Activated CD4-positive, alpha-beta T cell treated with anti-CD3 and anti-CD28 coated beads, Interleukin-2, amount 10 ng/mL, durations not matched to agents 7 days and 5 days (primary cell): Measurements from ENCODE around the gene NEUROD2. TPM values are rescaled to one million over a fixed set of nuclear protein-coding genes. Genes with fewer than 3 reads are reported as not detected.

Source experiments
- CTCF ChIA-PET: fragments of 350-600 bp; sonication (Branson Sonifier 250); formaldehyde crosslinking; loops from one replicate; lab custom pipeline; 2021; ENCODE audit warnings: antibody characterized with exemption; lab: Charles Lee
- POLR2A ChIA-PET: fragments of 350-600 bp; sonication (Branson Sonifier 250); formaldehyde crosslinking; loops from one replicate; lab custom pipeline; 2021; ENCODE audit warnings: antibody characterized with exemption; lab: Charles Lee
- DNase-seq: peaks from one replicate; pipeline ENCODE4 v3.0.0-alpha.2; 2020
- H3K27ac Mint-ChIP-seq: one replicate; pipeline ENCODE4 v1.8.0; 2021; ENCODE audit warnings: mild to moderate bottlenecking, moderate library complexity, mixed read lengths
- H3K27me3 Mint-ChIP-seq: one replicate; pipeline ENCODE4 v1.8.0; 2021; ENCODE audit warnings: mixed read lengths
- H3K36me3 Mint-ChIP-seq: one replicate; pipeline ENCODE4 v1.8.0; 2021; ENCODE audit warnings: low read depth, mixed read lengths
- H3K4me1 Mint-ChIP-seq: one replicate; pipeline ENCODE4 v1.8.0; 2021; ENCODE audit warnings: mixed read lengths
- H3K4me3 Mint-ChIP-seq: one replicate; pipeline ENCODE4 v1.8.0; 2021; ENCODE audit warnings: mild to moderate bottlenecking, moderate library complexity, mixed read lengths
- H3K9me3 Mint-ChIP-seq: one replicate; pipeline ENCODE4 v1.8.0; 2021; ENCODE audit warnings: mixed read lengths
- total RNA-seq, 2 experiments: library from RNA; stranded (reverse); gene quantifications; one replicate each; pipeline ENCODE4 v1.2.3, GENCODE V29; 2021

NEUROD2 gene
- total RNA-seq, 2 experiments from 2014 or later: not detected

- H3K4me1 Mint-ChIP-seq: peaks cover 2% of the 10 kb centered on the region
- POLR2A ChIA-PET: no interaction called here
- no peak for DNase-seq
- CTCF ChIA-PET: interaction anchor here (0.6 to 3.3 kb wide), 4 partner anchors 8 to 21 kb away, joined by 3 to 26 read pairs (median 4); partner anchors contain the start of gene PPP1R1B
- no peak overlapping the region for H3K27ac Mint-ChIP-seq
- H3K27me3 Mint-ChIP-seq: peaks cover 42% of the 10 kb centered on the region
- no peaks in the 10 kb centered on the region for H3K9me3 Mint-ChIP-seq
- no peaks in the 10 kb centered on the region for H3K36me3 Mint-ChIP-seq
- no peak overlapping the region for H3K4me3 Mint-ChIP-seq
Measured at GRCh38 chr17:39612935-39613464, 5.3 kb upstream of the NEUROD2 start.

GRCh38 chr17:39612291-39612894, 4.7 kb upstream of the NEUROD2 start:
- peaks cover 42% of the 10 kb centered on the region for H3K27me3 Mint-ChIP-seq

DNA sequence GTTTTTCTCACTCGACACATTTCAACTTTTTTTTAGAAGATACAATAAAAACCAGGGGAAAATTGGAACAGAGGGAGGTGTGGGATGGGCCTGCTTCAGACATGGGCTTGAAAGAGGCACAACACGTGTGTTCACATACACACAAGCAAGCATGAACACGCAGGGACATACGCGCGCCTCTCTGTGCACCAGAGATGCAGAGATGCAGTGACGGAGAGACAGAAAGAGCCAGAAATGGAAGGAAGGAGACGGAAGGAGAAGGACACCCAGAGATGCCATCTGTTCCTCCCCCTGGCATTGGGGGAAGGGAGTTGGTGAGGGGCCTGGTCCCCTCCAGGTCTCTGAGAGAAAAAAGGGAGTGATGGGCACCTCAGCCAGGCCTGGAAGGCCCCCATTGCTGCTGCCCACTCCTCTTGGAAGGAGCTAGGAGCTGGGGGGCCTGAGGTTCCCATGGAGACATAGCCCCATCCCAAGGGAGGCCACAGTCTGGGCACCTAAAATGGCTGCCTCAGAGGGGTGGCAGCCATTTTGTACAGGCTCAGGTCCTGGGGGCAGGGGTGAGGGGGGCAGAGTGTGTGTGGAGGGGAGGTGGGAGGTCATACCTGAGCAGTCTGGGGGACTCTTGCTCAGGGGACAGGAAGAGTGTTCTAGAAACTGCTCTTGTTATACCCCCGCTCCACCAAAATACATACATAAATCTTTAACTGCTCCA, 3.8 kb upstream of the NEUROD2 start:
- ChIA-PET CTCF (interaction anchor here (3.3 kb wide), 1 partner anchor 10 kb away, joined by 26 read pairs; no protein-coding TSS in a partner anchor), POLR2A (no interaction called here)
- peaks cover 39% of the 10 kb centered on the region for H3K27me3 Mint-ChIP-seq
- no peaks in the 10 kb centered on the region for H3K9me3 Mint-ChIP-seq
- no peak overlapping the region for H3K27ac Mint-ChIP-seq
- H3K36me3 Mint-ChIP-seq: no peaks in the 10 kb centered on the region
- no peak overlapping the region for H3K4me3 Mint-ChIP-seq
- H3K4me1 Mint-ChIP-seq: peaks cover 4% of the 10 kb centered on the region
- DNase-seq: no peak

More at GRCh38 chr17:39612291-39612894, 4.7 kb upstream of the NEUROD2 start:
- Mint-ChIP-seq H3K36me3 (no peaks in the 10 kb centered on the region), H3K4me1 (peaks cover 2% of the 10 kb centered on the region), H3K27ac (no peak overlapping the region), H3K9me3 (no peaks in the 10 kb centered on the region), H3K4me3 (no peak overlapping the region)
- CTCF ChIA-PET: interaction anchor here (1.8 to 3.3 kb wide), 2 partner anchors 9 to 22 kb away, joined by 4 to 26 read pairs; no protein-coding TSS in a partner anchor
- POLR2A ChIA-PET: no interaction called here
- no peak for DNase-seq

GRCh38 chr17:39609416-39610025, 1.8 kb upstream of the NEUROD2 start:
- Mint-ChIP-seq H3K36me3 (no peaks in the 10 kb centered on the region), H3K9me3 (no peaks in the 10 kb centered on the region), H3K4me1 (peaks cover 9% of the 10 kb centered on the region), H3K4me3 (no peak overlapping the region), H3K27ac (no peak overlapping the region), H3K27me3 (peaks cover 44% of the 10 kb centered on the region)
- CTCF ChIA-PET: interaction anchor here (3.2 kb wide), 1 partner anchor 12 kb away, joined by 9 read pairs; no protein-coding TSS in a partner anchor
- POLR2A ChIA-PET: no interaction called here
- no peak for DNase-seq

DNA sequence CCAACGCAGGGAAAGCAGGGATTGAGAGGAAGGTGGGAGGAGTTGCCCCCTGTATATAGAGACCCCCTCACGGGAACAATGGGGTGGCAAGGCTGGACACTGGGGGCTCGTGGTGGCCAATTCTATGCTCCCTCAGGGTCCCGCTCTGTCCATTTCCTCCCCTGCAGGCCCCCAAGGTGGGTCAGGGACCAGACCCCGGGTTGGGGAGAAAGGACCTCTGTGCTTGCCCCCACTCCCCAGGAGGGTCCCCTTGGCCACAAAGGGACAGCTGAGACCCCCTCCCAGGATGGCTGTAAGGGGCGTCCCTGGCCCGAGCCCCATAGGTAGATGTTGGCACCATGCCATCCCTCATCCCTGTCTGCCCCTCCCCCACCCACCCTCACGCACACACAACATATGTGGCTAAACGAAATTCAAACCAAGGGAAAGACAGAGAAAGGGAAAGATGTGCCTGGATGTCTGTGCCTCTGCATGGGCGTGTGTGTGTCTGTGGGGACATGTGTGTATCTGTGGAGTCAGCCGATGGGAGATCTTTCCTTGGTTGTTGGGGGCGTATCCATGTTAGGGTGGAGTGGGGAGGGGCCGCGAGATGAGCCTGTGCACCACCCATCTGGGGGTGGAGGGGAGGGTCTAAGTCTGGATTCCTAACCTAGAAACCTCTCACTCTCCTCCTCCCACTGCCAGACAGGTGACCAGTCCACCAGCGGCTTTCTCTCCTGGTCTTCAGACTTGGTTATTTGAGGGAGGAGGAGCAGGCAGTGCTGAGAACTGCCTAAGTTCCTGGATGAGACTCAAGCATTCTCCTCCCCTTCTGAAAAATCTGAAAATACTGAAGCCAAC, 642 bp upstream of the NEUROD2 start:
- H3K4me1 Mint-ChIP-seq: peaks cover 12% of the 10 kb centered on the region
- H3K4me3 Mint-ChIP-seq: no peak overlapping the region
- no peak overlapping the region for H3K27ac Mint-ChIP-seq
- ChIA-PET CTCF (interaction anchor here (3.2 kb wide), 1 partner anchor 13 kb away, joined by 9 read pairs; no protein-coding TSS in a partner anchor), POLR2A (no interaction called here)
- DNase-seq: no peak
- H3K36me3 Mint-ChIP-seq: no peaks in the 10 kb centered on the region
- no peaks in the 10 kb centered on the region for H3K9me3 Mint-ChIP-seq
- peaks cover 51% of the 10 kb centered on the region for H3K27me3 Mint-ChIP-seq

- Mint-ChIP-seq H3K27me3 (peaks cover 63% of the 10 kb centered on the region), H3K4me3 (no peak overlapping the region), H3K9me3 (no peaks in the 10 kb centered on the region), H3K4me1 (peaks cover 14% of the 10 kb centered on the region), H3K36me3 (no peaks in the 10 kb centered on the region), H3K27ac (no peak overlapping the region)
- ChIA-PET POLR2A (no interaction called here), CTCF (interaction anchor here (3.2 kb wide), 1 partner anchor 14 kb away, joined by 9 read pairs; no protein-coding TSS in a partner anchor)
- DNase-seq: no peak
Measured at GRCh38 chr17:39607057-39607850, 466 bp downstream of the NEUROD2 start.

DNA sequence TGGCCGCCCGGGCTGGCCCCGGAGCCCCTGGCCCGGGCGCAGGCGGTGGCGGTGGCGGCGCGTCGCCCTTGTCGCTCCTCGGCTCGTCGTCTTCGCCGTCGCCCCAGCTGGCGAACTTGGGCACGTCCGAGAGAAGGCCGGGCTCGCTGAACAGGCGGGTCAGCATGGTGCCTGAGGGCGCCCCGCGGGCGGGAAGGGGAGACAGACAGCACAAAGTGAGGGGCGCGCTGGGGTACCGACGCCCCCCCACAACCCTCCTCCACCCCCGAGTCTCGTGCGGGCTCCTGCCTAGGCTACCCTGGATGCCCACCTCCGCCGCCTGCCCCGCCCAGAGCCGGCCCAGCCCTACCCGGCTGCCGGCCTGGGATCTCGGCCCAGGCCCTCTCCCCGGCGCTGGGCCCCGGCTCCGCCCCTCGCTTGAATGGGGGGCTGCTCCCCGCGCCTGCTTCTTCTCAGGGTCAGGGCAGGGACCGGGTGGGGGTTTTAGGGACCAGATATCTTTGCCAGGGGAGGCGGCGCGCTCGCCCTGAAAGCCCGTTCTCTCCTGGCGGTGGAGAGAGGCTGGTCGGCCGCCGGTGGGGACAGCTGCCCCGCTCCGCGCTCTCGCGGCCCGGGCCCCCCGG, 1.2 kb downstream of the NEUROD2 start:
- ChIA-PET CTCF (interaction anchor here (0.6 to 3.2 kb wide), 3 partner anchors 15 to 151 kb away, joined by 3 to 9 read pairs (median 4); no protein-coding TSS in a partner anchor), POLR2A (no interaction called here)
- H3K36me3 Mint-ChIP-seq: no peaks in the 10 kb centered on the region
- H3K4me1 Mint-ChIP-seq: peaks cover 14% of the 10 kb centered on the region
- H3K27me3 Mint-ChIP-seq: peaks cover 70% of the 10 kb centered on the region
- no peak overlapping the region for H3K27ac Mint-ChIP-seq
- DNase-seq: no peak
- no peak overlapping the region for H3K4me3 Mint-ChIP-seq
- no peaks in the 10 kb centered on the region for H3K9me3 Mint-ChIP-seq

DNA sequence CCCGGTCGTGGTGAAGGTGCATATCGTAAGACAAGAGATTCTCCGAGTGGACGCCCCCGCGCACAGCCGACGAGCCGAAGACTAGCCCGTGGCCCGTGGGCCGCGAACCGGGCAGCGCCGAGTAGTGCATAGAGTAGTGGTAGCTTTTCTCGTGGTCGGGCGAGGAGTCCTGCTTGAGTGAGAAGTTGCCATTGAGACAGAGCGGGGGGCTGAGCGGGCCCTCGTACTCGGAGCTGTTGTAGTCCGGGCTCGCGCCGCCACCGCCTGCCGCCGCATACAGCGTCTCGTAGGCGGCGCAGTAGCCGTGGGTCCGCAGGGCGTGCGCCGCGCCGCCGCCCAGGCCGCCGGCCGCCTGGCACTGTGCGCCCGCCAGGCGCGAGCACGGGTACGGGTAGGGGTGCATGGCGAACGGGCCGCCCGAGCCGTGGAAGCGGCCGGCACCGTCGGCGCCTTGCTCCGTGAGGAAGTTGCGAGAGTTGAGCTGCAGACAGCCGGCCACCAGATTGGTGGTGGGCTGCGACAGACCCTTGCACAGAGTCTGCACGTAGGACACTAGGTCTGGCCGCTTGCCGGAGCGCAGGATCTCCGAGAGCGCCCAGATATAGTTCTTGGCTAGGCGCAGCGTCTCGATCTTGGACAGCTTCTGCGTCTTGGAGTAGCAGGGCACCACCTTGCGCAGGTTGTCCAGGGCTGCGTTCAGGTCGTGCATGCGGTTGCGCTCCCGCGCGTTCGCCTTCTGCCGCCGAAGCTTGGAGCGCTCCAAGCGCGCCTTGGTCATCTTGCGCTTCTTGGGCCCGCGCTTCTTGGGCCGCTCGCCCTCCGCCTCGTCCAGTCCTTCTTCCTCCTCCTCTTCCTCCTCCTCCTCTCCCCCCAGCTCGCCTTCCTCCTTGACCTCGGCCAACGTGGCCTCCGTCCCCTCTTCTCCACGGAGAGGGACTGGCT, 2.0 kb downstream of the NEUROD2 start:
- POLR2A ChIA-PET: interaction anchor here (0.6 kb wide), 1 partner anchor 672 kb away, joined by 4 read pairs; no protein-coding TSS in a partner anchor
- peaks cover 76% of the 10 kb centered on the region for H3K27me3 Mint-ChIP-seq
- no peak overlapping the region for H3K4me3 Mint-ChIP-seq

DNA sequence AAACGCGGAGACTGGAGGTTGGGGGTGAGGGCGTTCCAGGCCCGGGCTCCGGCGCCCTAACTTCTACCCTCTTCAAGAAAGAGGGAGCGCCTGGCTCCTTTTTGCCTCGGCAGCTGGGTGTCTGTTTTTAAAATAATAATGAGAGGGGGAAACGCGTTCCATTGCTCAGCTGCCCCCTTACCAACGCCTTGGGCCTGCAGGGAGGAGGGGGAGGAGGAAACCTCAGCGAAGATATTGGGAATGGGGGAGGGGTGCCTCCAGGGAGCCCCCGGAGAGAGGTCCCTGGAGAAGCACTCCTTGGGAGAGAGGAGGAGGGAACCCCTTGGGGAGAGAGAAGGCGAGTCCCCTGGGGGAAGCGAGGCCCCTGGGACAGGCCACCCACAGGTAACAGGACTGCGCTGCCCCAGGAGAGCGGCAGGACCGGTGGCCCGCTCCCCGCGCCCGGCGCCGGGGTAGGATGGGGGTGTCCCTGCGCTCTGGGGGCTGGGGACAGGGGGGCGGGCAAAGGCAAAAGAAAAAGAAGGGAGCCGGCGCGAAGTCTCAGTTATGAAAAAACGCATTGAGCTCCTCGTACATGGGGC, 2.7 kb downstream of the NEUROD2 start:
- ChIA-PET CTCF (interaction anchor here (0.7 to 1.5 kb wide), 2 partner anchors 17 to 438 kb away, joined by 4 read pairs; no protein-coding TSS in a partner anchor), POLR2A (no interaction called here)
- H3K4me1 Mint-ChIP-seq: peaks cover 14% of the 10 kb centered on the region
- no peak overlapping the region for H3K4me3 Mint-ChIP-seq
- peaks cover 81% of the 10 kb centered on the region for H3K27me3 Mint-ChIP-seq
- H3K27ac Mint-ChIP-seq: no peak overlapping the region
- no peak for DNase-seq
- no peaks in the 10 kb centered on the region for H3K9me3 Mint-ChIP-seq
- H3K36me3 Mint-ChIP-seq: no peaks in the 10 kb centered on the region

More for the DNA sequence above, 2.0 kb downstream of the NEUROD2 start:
- H3K4me1 Mint-ChIP-seq: peaks cover 14% of the 10 kb centered on the region
- no peak for DNase-seq
- H3K36me3 Mint-ChIP-seq: no peaks in the 10 kb centered on the region
- H3K9me3 Mint-ChIP-seq: no peaks in the 10 kb centered on the region
- no peak overlapping the region for H3K27ac Mint-ChIP-seq
- CTCF ChIA-PET: interaction anchor here (0.6 to 1.5 kb wide), 2 partner anchors 16 to 150 kb away, joined by 3 to 4 read pairs; no protein-coding TSS in a partner anchor
